Stomach (tissue), 9 donors: ENCODE measurements around the gene TWIST1. TPM values are rescaled to one million over a fixed set of nuclear protein-coding genes. Genes with fewer than 3 reads are reported as not detected.

Source experiments
- DNase-seq, 2 donors: peaks; one replicate each; pipeline versions ENCODE4 v3.0.0 to v3.0.0-alpha.2; 2013 to 2019
- H3K27ac ChIP-seq, 5 donors: fragments of 200-600 bp in 4 of 5; sonication (generic) in 4 of 5; one replicate each; pipeline ENCODE4 v1.5.1; 2013 to 2019; ENCODE audit warnings: mild to moderate bottlenecking in 1 of 5, moderate library complexity in 1 of 5
- H3K27me3 ChIP-seq, 3 donors: fragments of 200-600 bp; sonication (generic); one replicate each; pipeline ENCODE4 v1.5.1; 2017 to 2019; ENCODE audit warnings: mixed run types in 1 of 3
- H3K36me3 ChIP-seq, 4 donors: fragments of 200-600 bp; sonication (generic); 1 replicate in 3 of 4; 2 replicates in 1 of 4; pipeline ENCODE4 v1.5.1; 2016 to 2019
- H3K4me1 ChIP-seq, 4 donors: fragments of 200-600 bp; sonication (generic); one replicate each; pipeline ENCODE4 v1.5.1; 2016 to 2019
- H3K4me3 ChIP-seq, 4 donors: fragments of 200-600 bp; sonication (generic) in 3 of 4; one replicate each; pipeline ENCODE4 v1.5.1; 2016 to 2019; ENCODE audit warnings: mild to moderate bottlenecking in 1 of 4
- H3K9me3 ChIP-seq, 4 donors: fragments of 200-600 bp; sonication (generic); one replicate each; pipeline ENCODE4 v1.5.1; 2016 to 2019
- EP300 ChIP-seq: sonication (generic); formaldehyde crosslinking; IDR thresholded peaks from one replicate; pipeline ENCODE4 v1.6.1; 2017; ENCODE audit warnings: antibody characterized with exemption
- POLR2A ChIP-seq, 4 donors: fragments of 450-650 bp; IDR thresholded peaks; one replicate each; pipeline ENCODE4 v1.6.1; 2016; ENCODE audit warnings: antibody characterized with exemption in 4 of 4, control low read depth in 2 of 4, mild to moderate bottlenecking in 1 of 4, moderate library complexity in 1 of 4
- POLR2AphosphoS5 ChIP-seq, 3 donors: sonication (generic); formaldehyde crosslinking; IDR thresholded peaks; one replicate each; pipeline ENCODE4 v1.6.1; 2016; ENCODE audit warnings: antibody characterized with exemption in 3 of 3
- WGBS, 5 donors: extraction: QIAGEN DNeasy Blood & Tissue Kit in 3 of 5; methylation state at CpG; one replicate each; pipeline versions ENCODE4 v1.1.5 to v1.1.7; 2013 to 2018; 5-methylcytosine and 5-hydroxymethylcytosine counted together
- intact Hi-C: fragments of 100-400 bp; cut with DNase I; formaldehyde crosslinking; loops from one replicate; pipeline ENCODE4 v1.15.1; 2023; ENCODE audit warnings: low total_unique reads
- polyA plus RNA-seq, 3 donors: library from polyadenylated mRNA; stranded (reverse); fragments of 200-250 nt; gene quantifications; one replicate each; pipeline ENCODE4 v1.2.3, GENCODE V29; 2013
- total RNA-seq, 5 donors: library from RNA; depleted of rRNA; stranded (reverse); fragments of >200 nt; gene quantifications; one replicate each; pipeline versions ENCODE4 v1.1.0 to v1.2.3, GENCODE V29; 2014 to 2016
- TF ChIP-seq, protein P1 (sequence below), 7 experiments: fragments of 450-650 bp in 4 of 7; fragments of 200-600 bp in 3 of 7; sonication (generic) in 3 of 7; IDR thresholded peaks; one replicate each; pipeline ENCODE4 v1.5.1; 2016 to 2019; ENCODE audit warnings: antibody characterized with exemption in 7 of 7, control low read depth in 2 of 7, mild to moderate bottlenecking in 1 of 7
- donor health status: healthy with polysubstance abuse.
- donor health status: Bipolar disorder and iron deficiency.
- donor health status: healthy.

TWIST1 gene
- total and polyA plus RNA-seq, 8 donors, result 0.58 to 169 (median 4.6) TPM; not detected in 1

DNA sequence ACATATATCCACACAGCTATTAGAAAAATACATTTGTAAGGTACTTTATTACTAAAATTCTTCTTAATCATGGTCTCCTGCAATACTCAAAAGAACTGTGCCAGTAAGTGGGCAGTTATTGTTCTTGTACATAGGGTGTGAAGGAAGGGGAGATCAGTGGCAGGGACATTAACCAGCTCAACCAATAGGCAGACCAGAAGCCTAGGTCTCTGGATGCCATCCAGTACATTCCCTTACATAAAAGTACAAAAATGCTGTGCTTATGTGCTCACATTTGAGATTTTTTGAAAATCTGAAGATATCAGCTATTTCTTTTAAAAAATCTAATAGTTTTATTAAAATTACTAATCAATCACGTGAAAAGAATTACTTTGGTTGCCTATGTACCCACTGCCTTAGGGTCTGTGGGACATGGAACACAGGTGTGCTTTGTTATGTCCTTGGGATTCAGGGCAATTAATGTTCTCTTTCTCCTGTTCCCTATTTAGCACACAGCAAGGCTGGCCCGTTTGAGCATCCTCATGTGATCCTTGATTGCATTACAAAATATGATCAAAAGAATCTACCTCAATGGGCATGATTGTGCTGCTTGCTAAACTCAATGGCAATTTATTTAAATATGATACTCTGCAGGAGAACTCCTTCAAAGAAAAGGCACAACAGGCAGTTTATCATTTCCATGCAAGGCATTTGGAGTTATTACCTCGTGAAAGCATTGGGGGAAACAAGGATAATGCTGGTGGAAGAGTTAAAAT, 22.7 kb downstream of the TWIST1 start:
- no peak for DNase-seq
- H3K4me3 ChIP-seq, result no peak overlapping the region
- intact Hi-C loops, result no loop called here
- no peak for TF ChIP-seq POLR2AphosphoS5 (IDR thresholded peaks at IDR 0.05)
- TF ChIP-seq, protein P1, sequence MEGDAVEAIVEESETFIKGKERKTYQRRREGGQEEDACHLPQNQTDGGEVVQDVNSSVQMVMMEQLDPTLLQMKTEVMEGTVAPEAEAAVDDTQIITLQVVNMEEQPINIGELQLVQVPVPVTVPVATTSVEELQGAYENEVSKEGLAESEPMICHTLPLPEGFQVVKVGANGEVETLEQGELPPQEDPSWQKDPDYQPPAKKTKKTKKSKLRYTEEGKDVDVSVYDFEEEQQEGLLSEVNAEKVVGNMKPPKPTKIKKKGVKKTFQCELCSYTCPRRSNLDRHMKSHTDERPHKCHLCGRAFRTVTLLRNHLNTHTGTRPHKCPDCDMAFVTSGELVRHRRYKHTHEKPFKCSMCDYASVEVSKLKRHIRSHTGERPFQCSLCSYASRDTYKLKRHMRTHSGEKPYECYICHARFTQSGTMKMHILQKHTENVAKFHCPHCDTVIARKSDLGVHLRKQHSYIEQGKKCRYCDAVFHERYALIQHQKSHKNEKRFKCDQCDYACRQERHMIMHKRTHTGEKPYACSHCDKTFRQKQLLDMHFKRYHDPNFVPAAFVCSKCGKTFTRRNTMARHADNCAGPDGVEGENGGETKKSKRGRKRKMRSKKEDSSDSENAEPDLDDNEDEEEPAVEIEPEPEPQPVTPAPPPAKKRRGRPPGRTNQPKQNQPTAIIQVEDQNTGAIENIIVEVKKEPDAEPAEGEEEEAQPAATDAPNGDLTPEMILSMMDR (IDR thresholded peaks at IDR 0.05), result no peak
- no peak for TF ChIP-seq POLR2A (IDR thresholded peaks at IDR 0.05)
- no peaks in the 10 kb centered on the region for H3K9me3 ChIP-seq
- no peaks in the 10 kb centered on the region for H3K4me1 ChIP-seq
- H3K27ac ChIP-seq, result no peak overlapping the region
- no peaks in the 10 kb centered on the region for H3K27me3 ChIP-seq
- H3K36me3 ChIP-seq, result no peaks in the 10 kb centered on the region
- WGBS, 5 donors, result 49 to 63% (median 56%) methylated on average over 3 of the region's 3 CpGs

DNA sequence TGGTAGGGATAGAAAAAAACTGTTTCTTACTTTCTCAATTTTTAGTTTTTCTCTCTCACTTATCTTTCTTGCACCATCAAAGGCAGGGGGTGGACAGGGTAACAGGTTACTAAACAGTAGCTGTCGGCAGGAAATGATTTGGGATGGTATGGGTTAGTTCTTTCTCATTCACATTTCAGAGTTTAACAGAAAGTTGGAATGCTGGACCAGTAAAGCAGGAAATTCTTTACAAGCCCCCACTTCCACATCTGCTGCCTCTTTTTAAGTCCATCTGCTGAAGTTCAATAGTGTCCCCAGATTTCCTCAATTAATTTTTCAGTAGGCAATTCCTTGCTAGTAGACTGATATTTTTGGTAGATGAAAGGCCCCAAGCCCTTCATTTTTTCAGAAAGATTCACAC, 23.3 kb downstream of the TWIST1 start:
- TF ChIP-seq POLR2A (IDR thresholded peaks at IDR 0.05), result no peak
- no peak for TF ChIP-seq EP300
- H3K4me1 ChIP-seq, result no peaks in the 10 kb centered on the region
- DNase-seq, result no peak
- no peak overlapping the region for H3K27ac ChIP-seq
- no peaks in the 10 kb centered on the region for H3K27me3 ChIP-seq
- H3K9me3 ChIP-seq, result no peaks in the 10 kb centered on the region
- intact Hi-C loops, result no loop called here
- H3K4me3 ChIP-seq, result no peak overlapping the region
- H3K36me3 ChIP-seq, result no peaks in the 10 kb centered on the region
- 55 to 82% (median 75%) methylated on average over 1 of the region's 1 CpG for WGBS, 5 donors

DNA sequence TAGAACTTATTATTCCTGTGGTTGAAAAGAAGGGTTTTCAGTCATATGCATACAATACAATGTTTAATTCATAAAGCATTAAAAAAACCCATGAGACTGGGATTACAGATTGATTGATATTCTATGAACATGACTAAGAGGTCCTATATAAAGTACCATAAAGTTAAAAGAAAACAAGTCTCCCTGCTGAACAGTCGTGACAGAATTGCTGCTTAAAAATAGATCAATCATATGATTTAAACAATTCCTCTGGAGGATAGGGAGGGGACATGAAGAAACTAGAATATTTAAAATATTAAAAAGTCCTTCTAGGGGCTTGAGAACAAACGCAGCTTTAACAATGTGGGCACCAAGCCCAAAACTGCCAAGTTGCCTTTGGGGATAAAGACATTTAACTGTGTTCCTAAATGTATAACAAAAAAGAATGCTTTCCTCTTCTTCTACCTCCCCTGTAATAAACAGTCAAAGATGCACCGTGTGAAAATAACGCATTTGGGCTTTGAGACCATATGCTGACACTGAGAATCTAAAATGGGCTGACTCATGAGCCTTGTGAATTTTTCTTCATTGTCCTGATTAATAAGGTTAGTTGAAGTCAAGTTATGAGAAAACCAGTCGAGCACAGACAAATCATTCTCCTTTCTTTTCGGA, 25.8 kb downstream of the TWIST1 start:
- Histone ChIP-seq H3K4me3 (no peak overlapping the region), H3K4me1 (no peaks in the 10 kb centered on the region), H3K27ac (no peak overlapping the region), H3K9me3 (no peaks in the 10 kb centered on the region), H3K36me3 (no peaks in the 10 kb centered on the region), H3K27me3 (no peaks in the 10 kb centered on the region)
- intact Hi-C loops, result no loop called here
- 70 to 80% (median 76%) methylated on average over 6 of the region's 6 CpGs for WGBS, 5 donors
- TF ChIP-seq POLR2A (IDR thresholded peaks at IDR 0.05) (no peak), EP300 (no peak), POLR2AphosphoS5 (IDR thresholded peaks at IDR 0.05) (no peak)
- TF ChIP-seq, protein P1 (IDR thresholded peaks at IDR 0.05), result no peak
- no peak for DNase-seq

DNA sequence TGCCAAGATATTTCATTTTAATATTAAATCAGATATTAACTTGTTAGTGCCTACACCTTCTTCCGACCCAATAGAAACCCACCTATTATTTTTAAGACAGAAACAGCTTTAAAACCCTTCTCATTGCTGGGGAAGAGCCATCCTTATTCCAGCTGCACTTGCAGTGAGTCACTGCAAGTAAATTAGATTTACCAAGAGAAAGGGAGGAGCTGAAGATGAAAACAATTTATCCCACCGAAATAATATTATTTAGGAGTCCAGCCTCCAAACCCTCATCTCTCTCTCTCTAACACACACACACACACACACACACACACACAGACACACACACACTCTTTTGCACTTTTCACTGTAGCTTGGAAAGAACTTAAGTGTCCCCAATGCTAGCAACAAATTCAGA, 26.9 kb downstream of the TWIST1 start:
- Histone ChIP-seq H3K36me3 (no peaks in the 10 kb centered on the region), H3K4me3 (no peak overlapping the region), H3K27ac (no peak overlapping the region), H3K27me3 (no peaks in the 10 kb centered on the region), H3K4me1 (no peaks in the 10 kb centered on the region), H3K9me3 (no peaks in the 10 kb centered on the region)
- DNase-seq, result no peak
- intact Hi-C loops, result no loop called here
- TF ChIP-seq EP300, result no peak
- TF ChIP-seq, protein P1 (IDR thresholded peaks at IDR 0.05), result no peak
- TF ChIP-seq POLR2AphosphoS5 (IDR thresholded peaks at IDR 0.05), result no peak
- TF ChIP-seq POLR2A (IDR thresholded peaks at IDR 0.05), result no peak
- 81 to 89% (median 87%) methylated on average over 2 of the region's 2 CpGs for WGBS, 5 donors

DNA sequence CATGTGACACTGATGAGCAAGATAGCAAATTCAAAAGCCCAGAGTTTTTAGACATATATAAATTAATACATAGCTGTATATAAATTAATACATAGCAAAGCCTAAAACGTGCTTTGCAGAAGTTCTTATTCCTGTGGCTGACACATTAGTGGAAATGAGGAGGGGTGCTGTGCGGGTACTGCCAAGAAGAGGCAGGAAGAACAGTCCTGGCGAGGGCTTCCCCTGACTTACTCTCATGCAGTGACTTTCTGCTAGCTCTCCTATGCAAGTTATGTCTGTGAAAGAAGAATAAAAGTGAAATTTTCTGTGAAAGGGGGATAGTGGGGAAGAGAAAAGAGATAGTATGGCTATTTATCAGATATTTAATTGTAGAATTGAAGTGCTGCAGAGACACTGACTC, 27.6 kb downstream of the TWIST1 start:
- no peak for DNase-seq
- Histone ChIP-seq H3K27ac (no peak overlapping the region), H3K4me1 (no peaks in the 10 kb centered on the region), H3K9me3 (no peaks in the 10 kb centered on the region), H3K27me3 (no peaks in the 10 kb centered on the region), H3K4me3 (no peak overlapping the region), H3K36me3 (no peaks in the 10 kb centered on the region)
- TF ChIP-seq EP300, result no peak
- TF ChIP-seq, protein P1 (IDR thresholded peaks at IDR 0.05), result no peak
- 32 to 53% (median 50%) methylated on average over 3 of the region's 3 CpGs for WGBS, 5 donors
- intact Hi-C loops, result no loop called here
